ENCODE measurements around the gene KRTAP5-3.

DNA sequence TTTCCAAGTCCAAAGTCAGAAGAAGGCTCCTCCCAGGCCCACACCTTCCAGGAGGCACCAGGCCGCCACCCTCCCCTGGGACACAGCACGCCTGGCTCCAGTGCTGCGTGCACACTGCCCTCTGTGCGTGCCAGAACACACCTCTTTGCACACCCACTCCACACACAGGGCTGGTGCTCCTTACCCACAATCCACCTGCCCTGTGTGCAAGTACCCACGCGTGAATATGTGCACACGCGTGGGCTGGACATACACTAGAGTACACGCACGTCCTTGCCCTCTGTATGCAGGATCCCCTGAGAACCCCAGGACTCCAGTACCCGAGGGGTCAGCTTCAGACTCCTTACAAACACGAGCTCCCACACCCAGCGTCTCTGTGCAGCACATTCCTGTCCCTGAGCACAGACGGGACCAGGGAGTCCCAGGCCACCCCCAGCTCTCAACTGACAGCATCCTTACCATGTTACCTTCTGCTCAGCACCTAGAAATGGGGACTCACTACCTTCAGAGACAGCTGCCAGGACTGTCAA is 38.9 kb downstream of the KRTAP5-3 start:
- TF ChIP-seq, protein P1, sequence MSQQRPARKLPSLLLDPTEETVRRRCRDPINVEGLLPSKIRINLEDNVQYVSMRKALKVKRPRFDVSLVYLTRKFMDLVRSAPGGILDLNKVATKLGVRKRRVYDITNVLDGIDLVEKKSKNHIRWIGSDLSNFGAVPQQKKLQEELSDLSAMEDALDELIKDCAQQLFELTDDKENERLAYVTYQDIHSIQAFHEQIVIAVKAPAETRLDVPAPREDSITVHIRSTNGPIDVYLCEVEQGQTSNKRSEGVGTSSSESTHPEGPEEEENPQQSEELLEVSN (IDR thresholded peaks at IDR 0.05) = no peak
- TF ChIP-seq, protein P2, sequence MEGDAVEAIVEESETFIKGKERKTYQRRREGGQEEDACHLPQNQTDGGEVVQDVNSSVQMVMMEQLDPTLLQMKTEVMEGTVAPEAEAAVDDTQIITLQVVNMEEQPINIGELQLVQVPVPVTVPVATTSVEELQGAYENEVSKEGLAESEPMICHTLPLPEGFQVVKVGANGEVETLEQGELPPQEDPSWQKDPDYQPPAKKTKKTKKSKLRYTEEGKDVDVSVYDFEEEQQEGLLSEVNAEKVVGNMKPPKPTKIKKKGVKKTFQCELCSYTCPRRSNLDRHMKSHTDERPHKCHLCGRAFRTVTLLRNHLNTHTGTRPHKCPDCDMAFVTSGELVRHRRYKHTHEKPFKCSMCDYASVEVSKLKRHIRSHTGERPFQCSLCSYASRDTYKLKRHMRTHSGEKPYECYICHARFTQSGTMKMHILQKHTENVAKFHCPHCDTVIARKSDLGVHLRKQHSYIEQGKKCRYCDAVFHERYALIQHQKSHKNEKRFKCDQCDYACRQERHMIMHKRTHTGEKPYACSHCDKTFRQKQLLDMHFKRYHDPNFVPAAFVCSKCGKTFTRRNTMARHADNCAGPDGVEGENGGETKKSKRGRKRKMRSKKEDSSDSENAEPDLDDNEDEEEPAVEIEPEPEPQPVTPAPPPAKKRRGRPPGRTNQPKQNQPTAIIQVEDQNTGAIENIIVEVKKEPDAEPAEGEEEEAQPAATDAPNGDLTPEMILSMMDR (IDR thresholded peaks at IDR 0.05; ENCODE audit: control extremely low read depth in 1 of 3, insufficient read depth in 1 of 3, low read depth in 1 of 3, low read length in 3 of 3) = no peak
- TF ChIP-seq EZH2 (IDR thresholded peaks at IDR 0.05; ENCODE audit: low read depth, low read length, severe bottlenecking) (no peak), HDAC2 (IDR thresholded peaks at IDR 0.05; ENCODE audit: borderline replicate concordance in 1 of 2, low read depth in 2 of 2, low read length in 2 of 2) (no peak), POLR2AphosphoS5 (IDR thresholded peaks at IDR 0.05; ENCODE audit: low read depth, low read length) (no peak), KDM5A (IDR thresholded peaks at IDR 0.05; ENCODE audit: low read length) (no peak), CEBPB (IDR thresholded peaks at IDR 0.05; ENCODE audit: low read depth, low read length) (no peak), EP300 (IDR thresholded peaks at IDR 0.05; ENCODE audit: borderline replicate concordance in 1 of 2, low read depth in 2 of 2, low read length in 2 of 2) (no peak), ZNF274 (IDR thresholded peaks at IDR 0.05; ENCODE audit: borderline replicate concordance, extremely low read depth, low read length) (no peak), POLR2A (IDR thresholded peaks at IDR 0.05; ENCODE audit: control extremely low read depth in 1 of 2, low read depth in 2 of 2, low read length in 2 of 2) (no peak), TBP (IDR thresholded peaks at IDR 0.05; ENCODE audit: low read depth, low read length) (no peak), GTF2F1 (IDR thresholded peaks at IDR 0.05; ENCODE audit: borderline replicate concordance, low read depth, low read length) (no peak), JUN (IDR thresholded peaks at IDR 0.05; ENCODE audit: low read depth, low read length) (no peak)
- TF ChIP-seq, protein P3, sequence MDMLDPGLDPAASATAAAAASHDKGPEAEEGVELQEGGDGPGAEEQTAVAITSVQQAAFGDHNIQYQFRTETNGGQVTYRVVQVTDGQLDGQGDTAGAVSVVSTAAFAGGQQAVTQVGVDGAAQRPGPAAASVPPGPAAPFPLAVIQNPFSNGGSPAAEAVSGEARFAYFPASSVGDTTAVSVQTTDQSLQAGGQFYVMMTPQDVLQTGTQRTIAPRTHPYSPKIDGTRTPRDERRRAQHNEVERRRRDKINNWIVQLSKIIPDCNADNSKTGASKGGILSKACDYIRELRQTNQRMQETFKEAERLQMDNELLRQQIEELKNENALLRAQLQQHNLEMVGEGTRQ (IDR thresholded peaks at IDR 0.05; ENCODE audit: low read length) = no peak

Data from H1 (cell line).